Vagina (tissue), 2 donors: ENCODE measurements around the gene RAB11FIP4. TPM values are rescaled to one million over a fixed set of nuclear protein-coding genes. Genes with fewer than 3 reads are reported as not detected.

Experiments
- DNase-seq, 2 donors: peaks; one replicate each; pipeline ENCODE4 v3.0.0-alpha.2; 2017; ENCODE audit errors: extremely low spot score in 2 of 2
- H3K27ac ChIP-seq: fragments of 200-600 bp; sonication (generic); one replicate; pipeline ENCODE4 v1.5.1; 2019
- H3K27me3 ChIP-seq: fragments of 200-600 bp; sonication (generic); one replicate; pipeline ENCODE4 v1.5.1; 2019
- H3K36me3 ChIP-seq, 2 donors: fragments of 200-600 bp; sonication (generic); one replicate each; pipeline ENCODE4 v1.5.1; 2017 to 2019
- H3K4me1 ChIP-seq: fragments of 200-600 bp; sonication (generic); one replicate; pipeline ENCODE4 v1.5.1; 2019
- H3K4me3 ChIP-seq, 2 donors: fragments of 200-600 bp; sonication (generic); 1 replicate in 1 of 2; 2 replicates in 1 of 2; pipeline ENCODE4 v1.5.1; 2016 to 2019
- H3K9me3 ChIP-seq: fragments of 200-600 bp; sonication (generic); one replicate; pipeline ENCODE4 v1.5.1; 2019
- POLR2A ChIP-seq, 2 donors: fragments of 450-650 bp; IDR thresholded peaks; one replicate each; pipeline ENCODE4 v1.6.1; 2017; ENCODE audit warnings: antibody characterized with exemption in 2 of 2, mild to moderate bottlenecking in 2 of 2, moderate library complexity in 2 of 2
- POLR2AphosphoS5 ChIP-seq, 2 donors: sonication (generic); formaldehyde crosslinking; IDR thresholded peaks; one replicate each; pipeline ENCODE4 v1.9.0; 2017; ENCODE audit warnings: antibody characterized with exemption in 2 of 2, mild to moderate bottlenecking in 2 of 2, low read depth in 1 of 2; ENCODE audit not compliant: insufficient read depth in 1 of 2
- intact Hi-C: fragments of 100-400 bp; cut with DNase I; formaldehyde crosslinking; loops from one replicate; pipeline ENCODE4 v1.15.1; 2023
- total RNA-seq: library from RNA; depleted of rRNA; stranded (reverse); fragments of >200 nt; gene quantifications from one replicate; pipeline ENCODE4 v1.2.3, GENCODE V29; 2016
- TF ChIP-seq, protein P1 (sequence below), 3 experiments: fragments of 450-650 bp in 2 of 3; fragments of 200-600 bp in 1 of 3; sonication (generic) in 1 of 3; IDR thresholded peaks; one replicate each; pipeline ENCODE4 v1.5.1; 2017 to 2019; ENCODE audit warnings: antibody characterized with exemption in 3 of 3, mild to moderate bottlenecking in 2 of 3, moderate library complexity in 2 of 3

The RAB11FIP4 gene
- total RNA-seq, 1 donor from 2014 or later, result 11.0 TPM

DNA sequence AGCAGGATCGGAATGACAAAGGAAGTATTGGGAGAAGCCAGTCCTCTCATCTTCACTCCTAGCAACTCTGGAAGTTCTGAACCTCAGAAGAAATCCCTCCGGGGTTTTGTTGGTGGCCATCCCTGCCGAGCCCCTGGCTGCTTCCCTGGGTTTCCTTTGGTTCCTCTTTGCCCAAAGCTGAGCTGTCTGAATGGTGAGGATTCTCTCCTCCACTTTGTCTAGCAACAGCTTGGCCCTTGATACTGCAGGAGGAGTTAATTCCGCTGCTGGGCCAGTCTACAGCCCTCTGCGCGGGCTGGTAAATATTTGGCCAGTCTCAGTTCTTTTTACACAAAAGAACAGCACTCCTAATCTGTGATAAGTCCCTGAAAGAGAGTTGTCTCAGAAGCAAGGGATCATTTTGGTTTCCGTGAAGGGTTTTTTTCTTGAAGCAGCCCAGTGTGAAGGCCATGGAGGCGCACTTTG lies 170.9 kb downstream of the RAB11FIP4 start:
- H3K27me3 ChIP-seq, result no peaks in the 10 kb centered on the region
- no peak for TF ChIP-seq POLR2AphosphoS5 (IDR thresholded peaks at IDR 0.05; ENCODE audit: insufficient read depth in 1 of 2, low read depth in 1 of 2)
- no peak for TF ChIP-seq POLR2A (IDR thresholded peaks at IDR 0.05)
- TF ChIP-seq, protein P1, sequence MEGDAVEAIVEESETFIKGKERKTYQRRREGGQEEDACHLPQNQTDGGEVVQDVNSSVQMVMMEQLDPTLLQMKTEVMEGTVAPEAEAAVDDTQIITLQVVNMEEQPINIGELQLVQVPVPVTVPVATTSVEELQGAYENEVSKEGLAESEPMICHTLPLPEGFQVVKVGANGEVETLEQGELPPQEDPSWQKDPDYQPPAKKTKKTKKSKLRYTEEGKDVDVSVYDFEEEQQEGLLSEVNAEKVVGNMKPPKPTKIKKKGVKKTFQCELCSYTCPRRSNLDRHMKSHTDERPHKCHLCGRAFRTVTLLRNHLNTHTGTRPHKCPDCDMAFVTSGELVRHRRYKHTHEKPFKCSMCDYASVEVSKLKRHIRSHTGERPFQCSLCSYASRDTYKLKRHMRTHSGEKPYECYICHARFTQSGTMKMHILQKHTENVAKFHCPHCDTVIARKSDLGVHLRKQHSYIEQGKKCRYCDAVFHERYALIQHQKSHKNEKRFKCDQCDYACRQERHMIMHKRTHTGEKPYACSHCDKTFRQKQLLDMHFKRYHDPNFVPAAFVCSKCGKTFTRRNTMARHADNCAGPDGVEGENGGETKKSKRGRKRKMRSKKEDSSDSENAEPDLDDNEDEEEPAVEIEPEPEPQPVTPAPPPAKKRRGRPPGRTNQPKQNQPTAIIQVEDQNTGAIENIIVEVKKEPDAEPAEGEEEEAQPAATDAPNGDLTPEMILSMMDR (IDR thresholded peaks at IDR 0.05), result no peak
- peaks cover 69% of the 10 kb centered on the region for H3K4me1 ChIP-seq
- H3K36me3 ChIP-seq, result no peaks in the 10 kb centered on the region
- H3K4me3 ChIP-seq, result no peak overlapping the region
- H3K27ac ChIP-seq, result no peak overlapping the region
- intact Hi-C loops, result loop anchor here (10.0 kb wide), 1 partner anchor 132 kb away; no protein-coding TSS in a partner anchor
- H3K9me3 ChIP-seq, result no peaks in the 10 kb centered on the region
- no peak for DNase-seq

DNA sequence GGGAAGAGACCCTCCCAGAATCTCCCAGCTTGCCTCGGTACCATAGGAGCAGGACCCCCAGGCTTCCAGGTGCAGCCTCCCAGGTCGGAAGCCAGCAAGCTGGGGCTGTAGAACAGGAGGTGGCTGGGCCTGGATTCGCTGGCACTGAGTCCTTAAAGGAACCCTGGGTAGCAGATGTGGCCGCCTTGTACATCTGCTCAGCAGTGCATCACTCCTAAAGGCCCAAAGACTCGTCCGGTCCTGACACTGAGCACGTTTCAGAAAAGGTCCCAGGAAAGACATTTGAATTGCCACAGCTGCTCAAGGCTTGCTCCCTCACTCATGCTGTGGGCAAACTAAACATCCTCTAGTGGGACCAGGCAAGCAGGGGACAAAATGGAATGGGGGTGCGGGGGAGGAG lies 172.8 kb downstream of the RAB11FIP4 start:
- H3K27me3 ChIP-seq, result no peaks in the 10 kb centered on the region
- H3K27ac ChIP-seq, result peak overlapping the region; percentile 27
- peaks cover 78% of the 10 kb centered on the region for H3K4me1 ChIP-seq
- no peak for DNase-seq
- no peaks in the 10 kb centered on the region for H3K9me3 ChIP-seq
- intact Hi-C loops, result loop anchor here (10.0 kb wide), 1 partner anchor 131 kb away; no protein-coding TSS in a partner anchor
- no peak for TF ChIP-seq POLR2AphosphoS5 (IDR thresholded peaks at IDR 0.05; ENCODE audit: insufficient read depth in 1 of 2, low read depth in 1 of 2)
- TF ChIP-seq POLR2A (IDR thresholded peaks at IDR 0.05), result no peak
- TF ChIP-seq, protein P1 (IDR thresholded peaks at IDR 0.05), result no peak
- H3K4me3 ChIP-seq, result no peak overlapping the region
- H3K36me3 ChIP-seq, result no peaks in the 10 kb centered on the region

DNA sequence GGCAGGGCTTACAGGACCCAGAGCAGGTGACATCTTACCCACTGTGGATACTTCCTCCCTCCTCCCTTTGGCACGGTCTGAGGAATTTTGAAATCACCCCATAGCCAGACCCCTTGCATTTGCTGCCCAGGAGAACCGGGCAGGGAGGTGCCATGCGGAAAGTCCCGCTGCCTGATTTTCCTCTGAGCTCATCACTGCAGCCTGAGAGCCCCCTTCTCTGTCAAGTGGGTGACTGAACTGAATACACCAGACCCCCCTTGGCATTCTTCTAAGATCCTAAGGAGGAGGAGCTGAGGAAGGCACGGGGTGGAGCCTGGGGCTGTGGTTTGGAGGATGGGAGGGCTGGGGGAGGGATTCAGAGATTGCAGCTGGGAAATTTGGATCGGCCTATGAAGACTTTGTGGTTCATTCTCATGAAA lies 173.4 kb downstream of the RAB11FIP4 start:
- DNase-seq, result no peak

DNA sequence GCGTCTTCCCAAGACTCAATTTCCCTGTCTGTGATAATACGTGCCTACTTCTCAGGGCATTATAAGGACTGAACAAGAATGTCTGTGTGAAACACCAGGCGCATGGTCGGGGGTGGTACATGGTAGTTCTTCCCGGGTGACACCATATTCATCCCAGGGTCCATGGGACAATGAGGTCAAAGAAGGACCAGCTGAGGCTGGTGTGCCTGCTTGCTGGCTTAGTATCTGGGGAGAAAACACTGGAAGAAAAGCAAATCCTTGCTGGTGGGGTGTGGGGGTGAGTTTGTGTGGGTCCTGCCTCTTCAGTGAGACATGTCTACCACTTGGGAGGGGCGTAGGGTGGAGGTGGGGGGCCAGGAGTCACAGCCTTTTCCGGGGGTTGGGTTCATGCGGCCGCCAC lies 174.2 kb downstream of the RAB11FIP4 start:
- H3K27ac ChIP-seq, result peak overlapping the region; percentile 27
- DNase-seq, result no peak
- H3K36me3 ChIP-seq, result no peaks in the 10 kb centered on the region
- no peaks in the 10 kb centered on the region for H3K9me3 ChIP-seq
- H3K4me3 ChIP-seq, result no peak overlapping the region
- no peaks in the 10 kb centered on the region for H3K27me3 ChIP-seq
- H3K4me1 ChIP-seq, result peaks cover 80% of the 10 kb centered on the region
- intact Hi-C loops, result loop anchor here (10.0 kb wide), 1 partner anchor 129 kb away; no protein-coding TSS in a partner anchor
- TF ChIP-seq POLR2A (IDR thresholded peaks at IDR 0.05), result no peak
- no peak for TF ChIP-seq POLR2AphosphoS5 (IDR thresholded peaks at IDR 0.05; ENCODE audit: insufficient read depth in 1 of 2, low read depth in 1 of 2)
- TF ChIP-seq, protein P1 (IDR thresholded peaks at IDR 0.05), result no peak

More for the DNA sequence above, 173.4 kb downstream of the RAB11FIP4 start:
- Histone ChIP-seq H3K4me1 (peaks cover 80% of the 10 kb centered on the region), H3K9me3 (no peaks in the 10 kb centered on the region), H3K27ac (peak overlapping the region; percentile 27), H3K4me3 (peak overlapping the region in 1 of 2 donors; percentile 6), H3K27me3 (no peaks in the 10 kb centered on the region), H3K36me3 (no peaks in the 10 kb centered on the region)
- intact Hi-C loops, result loop anchor here (10.0 kb wide), 1 partner anchor 130 kb away; no protein-coding TSS in a partner anchor
- TF ChIP-seq, protein P1 (IDR thresholded peaks at IDR 0.05), result no peak
- no peak for TF ChIP-seq POLR2A (IDR thresholded peaks at IDR 0.05)
- no peak for TF ChIP-seq POLR2AphosphoS5 (IDR thresholded peaks at IDR 0.05; ENCODE audit: insufficient read depth in 1 of 2, low read depth in 1 of 2)

DNA sequence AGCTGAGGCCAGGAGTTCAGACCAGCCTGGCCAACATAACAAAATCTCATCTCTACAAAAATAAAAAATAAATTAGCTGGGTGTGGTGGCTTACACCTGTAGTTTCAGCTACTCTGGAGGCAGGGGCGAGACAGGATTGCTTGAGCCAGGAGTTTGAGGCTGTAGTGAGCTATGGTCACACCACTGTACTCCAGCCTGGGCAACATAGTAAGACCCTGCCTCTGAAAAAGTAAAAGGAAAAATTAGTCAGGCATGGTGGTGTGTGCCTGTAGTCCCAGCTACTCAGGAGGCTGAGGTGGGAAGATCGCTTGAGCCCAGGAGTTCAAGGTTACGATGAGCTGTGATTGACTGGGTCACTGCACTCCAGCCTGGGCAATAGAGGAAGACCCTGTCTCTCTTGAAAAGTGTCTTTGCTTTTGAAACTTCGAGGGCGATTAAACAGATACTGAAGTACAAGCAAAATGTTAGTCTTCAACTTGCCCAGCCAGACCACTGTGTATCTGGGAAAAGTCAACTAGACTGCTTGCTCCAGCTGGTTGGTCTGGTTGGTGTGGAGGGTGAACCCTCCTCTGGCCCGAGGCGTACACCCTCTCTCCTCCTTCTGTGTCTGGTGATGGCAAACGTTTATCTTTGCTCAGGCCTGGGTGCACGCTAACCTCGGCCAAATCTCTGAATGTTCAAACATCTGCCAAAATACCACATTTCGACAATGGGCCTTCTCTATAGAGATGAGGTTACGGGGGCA lies 174.9 kb downstream of the RAB11FIP4 start:
- H3K36me3 ChIP-seq, result no peaks in the 10 kb centered on the region
- H3K4me1 ChIP-seq, result peaks cover 80% of the 10 kb centered on the region
- no peaks in the 10 kb centered on the region for H3K9me3 ChIP-seq
- DNase-seq, result no peak
- H3K27ac ChIP-seq, result no peak overlapping the region
- TF ChIP-seq, protein P1 (IDR thresholded peaks at IDR 0.05), result no peak
- TF ChIP-seq POLR2A (IDR thresholded peaks at IDR 0.05) (no peak), POLR2AphosphoS5 (IDR thresholded peaks at IDR 0.05; ENCODE audit: insufficient read depth in 1 of 2, low read depth in 1 of 2) (no peak)
- intact Hi-C loops, result loop anchor here (10.0 kb wide), 1 partner anchor 128 kb away; no protein-coding TSS in a partner anchor
- no peak overlapping the region for H3K4me3 ChIP-seq
- H3K27me3 ChIP-seq, result no peaks in the 10 kb centered on the region
